Right lobe of liver (tissue), 6 donors: ENCODE results near the gene CDK11A. TPM values are rescaled to one million over a fixed set of nuclear protein-coding genes. Genes with fewer than 3 reads are reported as not detected.
"Not testable (repeated sequence)": the region's sequence is repeated elsewhere in the genome, so short reads cannot be mapped to it uniquely, and the experiment has no call there.

Experiments used
- ATAC-seq, 4 donors: fragments of 200-7000 bp; cut with Tn5 transposase; one replicate each; pipeline ENCODE4 v1.9.1; 2020; ENCODE audit warnings: mild to moderate bottlenecking in 4 of 4, moderate library complexity in 4 of 4
- DNase-seq, 3 donors: peaks; one replicate each; pipeline ENCODE4 v3.0.0-alpha.2; 2020
- H3K27ac ChIP-seq, 3 donors: fragments of 200-600 bp; one replicate each; pipeline ENCODE4 v1.8.0; 2022
- H3K27me3 ChIP-seq, 2 donors: fragments of 200-600 bp; one replicate each; pipeline ENCODE4 v1.8.0; 2022
- H3K36me3 ChIP-seq, 4 donors: fragments of 200-600 bp; sonication (generic) in 1 of 4; one replicate each; pipeline versions ENCODE4 v1.5.1 to v1.8.0; 2017 to 2022; ENCODE audit warnings: control low read depth in 1 of 4
- H3K4me1 ChIP-seq, 4 donors: fragments of 200-600 bp; sonication (generic) in 1 of 4; one replicate each; pipeline versions ENCODE4 v1.5.1 to v1.8.0; 2017 to 2022; ENCODE audit warnings: control low read depth in 1 of 4
- H3K4me3 ChIP-seq, 3 donors: fragments of 200-600 bp; one replicate each; pipeline ENCODE4 v1.8.0; 2022
- H3K9me3 ChIP-seq, 4 donors: fragments of 200-600 bp; sonication (generic) in 1 of 4; one replicate each; pipeline versions ENCODE4 v1.5.1 to v1.8.0; 2017 to 2022; ENCODE audit warnings: control low read depth in 1 of 4
- POLR2A ChIP-seq: fragments of 450-650 bp; IDR thresholded peaks from one replicate; pipeline ENCODE4 v1.6.1; 2017; ENCODE audit warnings: antibody characterized with exemption, mild to moderate bottlenecking
- WGBS: methylation state at CpG from one replicate; pipeline ENCODE4 v1.1.6; 2018; ENCODE audit warnings: low coverage, low lambda C conversion rate; ENCODE audit not compliant: insufficient coverage; ENCODE audit errors: missing lambda C conversion rate; 5-methylcytosine and 5-hydroxymethylcytosine counted together
- intact Hi-C, 2 donors: fragments of 100-400 bp; cut with DNase I; formaldehyde crosslinking; loops; one replicate each; pipeline versions ENCODE4 v1.11.2 to v1.14.1; 2022
- total RNA-seq, 6 experiments: library from RNA; depleted of rRNA in 2 of 6; stranded (reverse); fragments of >200 nt in 2 of 6; fragmentation: NEBNext Ultra II Directional in 3 of 6; extraction: Animal tissue kit (Norgen Biotek cat#: 25700) in 3 of 6; gene quantifications; one replicate each; pipeline versions ENCODE4 v1.1.0 to v1.2.4, GENCODE V29; 2016 to 2023
- TF ChIP-seq, protein P1 (sequence below), 4 donors: fragments of 200-600 bp in 3 of 4; fragments of 450-650 bp in 1 of 4; IDR thresholded peaks; one replicate each; pipeline versions ENCODE4 v1.5.1 to v1.8.0; 2016 to 2022; ENCODE audit warnings: antibody characterized with exemption in 4 of 4, mild to moderate bottlenecking in 2 of 4
- donor health status: DM: no; HTN: yes; CAD: no.
- donor health status: DM: no; HTN: no; CAD: no.
- donor health status: DM: no; HTN: no; CAD: no.
- donor health status: DM: no; HTN: yes; CAD: no.
- donor health status: DM: no; HTN: yes; CAD: no.

Gene CDK11A
- total RNA-seq, 6 experiments from 2014 or later = 8.4 to 25.2 (median 11.0) TPM

DNA sequence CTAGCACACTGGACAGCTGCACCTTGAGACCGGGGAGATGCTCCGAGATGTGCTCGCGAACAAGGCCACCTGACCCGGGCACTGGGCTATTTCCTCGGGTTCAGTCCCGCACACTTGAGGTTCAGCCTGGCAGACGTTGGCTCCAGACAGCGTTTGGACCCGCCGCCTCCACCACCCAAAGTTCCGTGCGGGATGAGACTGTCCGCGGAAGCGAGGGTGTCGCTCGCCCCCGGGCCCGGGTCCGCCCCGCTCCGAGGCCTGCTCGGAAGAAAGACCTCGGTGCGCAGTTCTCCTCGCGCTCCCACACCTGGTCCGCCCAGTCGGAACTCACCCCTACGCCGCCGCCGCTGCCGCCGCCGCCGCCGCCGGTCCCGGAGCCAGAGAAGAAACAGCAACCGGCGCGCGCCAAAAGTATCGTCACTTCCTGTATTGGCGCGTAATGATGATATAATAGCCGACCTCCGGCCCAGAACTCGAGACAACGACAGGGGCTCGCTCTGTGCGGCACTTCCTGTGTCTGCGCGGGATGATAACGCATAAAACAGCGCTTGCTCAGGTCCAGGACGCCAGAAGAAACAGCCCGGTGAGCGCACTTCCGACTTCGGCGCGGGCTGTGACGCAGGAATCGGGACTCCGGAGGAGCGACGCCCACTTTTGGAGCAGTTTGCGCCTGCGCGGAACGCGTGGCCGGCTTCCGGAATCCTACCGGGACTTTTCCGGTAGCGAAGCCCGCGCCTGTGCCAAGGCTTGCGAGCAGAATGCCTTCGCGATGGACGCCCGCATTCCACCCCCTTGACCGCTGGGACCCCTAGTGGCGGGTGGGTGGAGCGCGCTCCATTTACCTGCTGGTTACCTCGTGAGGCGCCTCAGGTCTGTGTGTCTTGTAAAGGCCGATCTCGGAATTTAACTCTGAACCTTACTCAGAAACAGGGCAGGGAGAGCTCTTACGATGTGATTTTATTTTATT, 65.3 kb downstream of the CDK11A start, which contains the start of gene CDK11B:
TSS of gene CDK11B (minus strand) at position 422 of the 967 bp plus-strand sequence. CDS start 1,519 bp downstream, outside the sequence.
- TF ChIP-seq, protein P1, sequence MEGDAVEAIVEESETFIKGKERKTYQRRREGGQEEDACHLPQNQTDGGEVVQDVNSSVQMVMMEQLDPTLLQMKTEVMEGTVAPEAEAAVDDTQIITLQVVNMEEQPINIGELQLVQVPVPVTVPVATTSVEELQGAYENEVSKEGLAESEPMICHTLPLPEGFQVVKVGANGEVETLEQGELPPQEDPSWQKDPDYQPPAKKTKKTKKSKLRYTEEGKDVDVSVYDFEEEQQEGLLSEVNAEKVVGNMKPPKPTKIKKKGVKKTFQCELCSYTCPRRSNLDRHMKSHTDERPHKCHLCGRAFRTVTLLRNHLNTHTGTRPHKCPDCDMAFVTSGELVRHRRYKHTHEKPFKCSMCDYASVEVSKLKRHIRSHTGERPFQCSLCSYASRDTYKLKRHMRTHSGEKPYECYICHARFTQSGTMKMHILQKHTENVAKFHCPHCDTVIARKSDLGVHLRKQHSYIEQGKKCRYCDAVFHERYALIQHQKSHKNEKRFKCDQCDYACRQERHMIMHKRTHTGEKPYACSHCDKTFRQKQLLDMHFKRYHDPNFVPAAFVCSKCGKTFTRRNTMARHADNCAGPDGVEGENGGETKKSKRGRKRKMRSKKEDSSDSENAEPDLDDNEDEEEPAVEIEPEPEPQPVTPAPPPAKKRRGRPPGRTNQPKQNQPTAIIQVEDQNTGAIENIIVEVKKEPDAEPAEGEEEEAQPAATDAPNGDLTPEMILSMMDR (IDR thresholded peaks at IDR 0.05) = peak; percentile 19 to 32 (median 26)
- TF ChIP-seq POLR2A = peak; percentile 42
- H3K27me3 ChIP-seq, H3K4me1 ChIP-seq, H3K9me3 ChIP-seq, intact Hi-C loops: not testable (repeated sequence)
- Histone ChIP-seq H3K4me3 (peak within 1 kb of the TSS; percentile 68 to 76 (median 70)), H3K36me3 (peaks cover 0 to 26% (median 14%) of the 10 kb centered on the region in 4 donors), H3K27ac (peak within 1 kb of the TSS; percentile 97 to 99 (median 98))
- ATAC-seq = peak; percentile 90 to 93 (median 92)
- 3% methylated on average over 6 of the region's 96 CpGs for WGBS
- DNase-seq = peak; percentile 93 to 98 (median 97)

Other genes with a start within 250 kb of the CDK11A start
- 10 to 100 TPM; 10.8 to 31.7 (median 13.1) TPM for gene ATAD3A, start 212.2 kb downstream of the CDK11A start, total RNA-seq
- under 1 TPM in 1 of 6 experiments, not detected in 5; 0.40 TPM for gene TMEM240, start 183.7 kb downstream of the CDK11A start, total RNA-seq
- 10 to 100 TPM; 46.6 to 72.6 (median 63.8) TPM for gene SSU72, start 149.5 kb downstream of the CDK11A start, total RNA-seq
- 1 to 10 TPM in 1 of 6 experiments, under 1 TPM in 5; 0.09 to 1.6 (median 0.46) TPM for gene FNDC10, start 124.2 kb downstream of the CDK11A start, total RNA-seq
- gene MIB2, start 108.9 kb downstream of the CDK11A start, total RNA-seq = 10 to 100 TPM; 20.7 to 38.5 (median 33.9) TPM
- 1 to 10 TPM in 5 of 6 experiments, under 1 TPM in 1; 0.75 to 4.0 (median 2.3) TPM for gene MMP23B, start 92.2 kb downstream of the CDK11A start, total RNA-seq
- gene CDK11B, start 65.4 kb downstream of the CDK11A start, total RNA-seq = 10 to 100 TPM in 2 of 6 experiments, 1 to 10 TPM in 4; 8.0 to 11.8 (median 9.5) TPM
- 10 to 100 TPM; 13.4 to 19.9 (median 17.0) TPM for gene SLC35E2B, start 31.6 kb downstream of the CDK11A start, total RNA-seq
- 100 to 1,000 TPM in 3 of 6 experiments, 10 to 100 TPM in 3; 80.3 to 143 (median 100) TPM for gene NADK, start 54.1 kb upstream of the CDK11A start, total RNA-seq
- gene GNB1, start 166.7 kb upstream of the CDK11A start, total RNA-seq = 100 to 1,000 TPM in 4 of 6 experiments, 10 to 100 TPM in 2; 85.9 to 147 (median 104) TPM
- 1 to 10 TPM in 1 of 6 experiments, under 1 TPM in 3, not detected in 2; 0.44 to 1.4 (median 0.58) TPM for gene CALML6, start 190.9 kb upstream of the CDK11A start, total RNA-seq
- gene TMEM52, start 194.9 kb upstream of the CDK11A start, total RNA-seq = 10 to 100 TPM in 1 of 6 experiments, 1 to 10 TPM in 5; 2.3 to 13.2 (median 6.0) TPM